GM19328 (cell line): ENCODE results near the gene KLHDC7B.
"Not testable (repeated sequence)": the region's sequence is repeated elsewhere in the genome, so short reads cannot be mapped to it uniquely, and the experiment has no call there.

Source experiments
- ATAC-seq: cut with Tn5 transposase; IDR thresholded peaks from one replicate; pipeline ENCODE4 v1.9.1; 2021; ENCODE audit warnings: mild to moderate bottlenecking, moderate library complexity; ENCODE audit not compliant: unreplicated experiment

The KLHDC7B gene

GRCh38 chr22:50529416-50529896 lies 16.2 kb upstream of the KLHDC7B start:
- no peak for ATAC-seq

GRCh38 chr22:50529897-50530579 lies 15.7 kb upstream of the KLHDC7B start, which contains the start of gene TYMP:
Gene TYMP, minus strand, starts transcription at chr22:50530012. Its CDS starts 303 bp downstream, at chr22:50529709.
- no peak for ATAC-seq

- no peak for ATAC-seq
These were observed 15.2 kb upstream of the KLHDC7B start for GRCh38 chr22:50530580-50530876.

- no peak for ATAC-seq
These were observed 14.7 kb upstream of the KLHDC7B start for GRCh38 chr22:50530877-50531545.

- no peak for ATAC-seq
These were observed 14.1 kb upstream of the KLHDC7B start for GRCh38 chr22:50531546-50531961.

- no peak for ATAC-seq
These were observed 13.6 kb upstream of the KLHDC7B start for GRCh38 chr22:50531962-50532674.

- ATAC-seq = no peak
These were observed 12.6 kb upstream of the KLHDC7B start for GRCh38 chr22:50532824-50533796.

GRCh38 chr22:50533856-50534711 lies 11.6 kb upstream of the KLHDC7B start:
- not testable (repeated sequence) for ATAC-seq

GRCh38 chr22:50535113-50535512 lies 10.6 kb upstream of the KLHDC7B start:
- ATAC-seq = no peak

- ATAC-seq = no peak
These were observed 9.5 kb upstream of the KLHDC7B start for GRCh38 chr22:50536226-50536625.

GRCh38 chr22:50537765-50538164 lies 7.9 kb upstream of the KLHDC7B start:
- no peak for ATAC-seq

- ATAC-seq = no peak
These were observed 5.3 kb upstream of the KLHDC7B start for GRCh38 chr22:50540381-50540780.

- not testable (repeated sequence) for ATAC-seq
These were observed 4.1 kb upstream of the KLHDC7B start for GRCh38 chr22:50541667-50542026.

GRCh38 chr22:50542416-50542927 lies 3.2 kb upstream of the KLHDC7B start:
- ATAC-seq = no peak

- no peak for ATAC-seq
These were observed 1.5 kb upstream of the KLHDC7B start for GRCh38 chr22:50544078-50544745.

GRCh38 chr22:50544746-50545253 lies 899 bp upstream of the KLHDC7B start:
- no peak for ATAC-seq

GRCh38 chr22:50546326-50547262 lies 895 bp downstream of the KLHDC7B start:
- no peak for ATAC-seq
